NCI-H1417 treated with DMSO at 0.1 percent for 48 hours (cell line): ENCODE measurements around the gene MUC6.

ENCODE experiments used
- DNase-seq: peaks from one replicate; lab custom pipeline; 2025; lab: John Stamatoyannopoulos, UW

Gene MUC6, protein sequence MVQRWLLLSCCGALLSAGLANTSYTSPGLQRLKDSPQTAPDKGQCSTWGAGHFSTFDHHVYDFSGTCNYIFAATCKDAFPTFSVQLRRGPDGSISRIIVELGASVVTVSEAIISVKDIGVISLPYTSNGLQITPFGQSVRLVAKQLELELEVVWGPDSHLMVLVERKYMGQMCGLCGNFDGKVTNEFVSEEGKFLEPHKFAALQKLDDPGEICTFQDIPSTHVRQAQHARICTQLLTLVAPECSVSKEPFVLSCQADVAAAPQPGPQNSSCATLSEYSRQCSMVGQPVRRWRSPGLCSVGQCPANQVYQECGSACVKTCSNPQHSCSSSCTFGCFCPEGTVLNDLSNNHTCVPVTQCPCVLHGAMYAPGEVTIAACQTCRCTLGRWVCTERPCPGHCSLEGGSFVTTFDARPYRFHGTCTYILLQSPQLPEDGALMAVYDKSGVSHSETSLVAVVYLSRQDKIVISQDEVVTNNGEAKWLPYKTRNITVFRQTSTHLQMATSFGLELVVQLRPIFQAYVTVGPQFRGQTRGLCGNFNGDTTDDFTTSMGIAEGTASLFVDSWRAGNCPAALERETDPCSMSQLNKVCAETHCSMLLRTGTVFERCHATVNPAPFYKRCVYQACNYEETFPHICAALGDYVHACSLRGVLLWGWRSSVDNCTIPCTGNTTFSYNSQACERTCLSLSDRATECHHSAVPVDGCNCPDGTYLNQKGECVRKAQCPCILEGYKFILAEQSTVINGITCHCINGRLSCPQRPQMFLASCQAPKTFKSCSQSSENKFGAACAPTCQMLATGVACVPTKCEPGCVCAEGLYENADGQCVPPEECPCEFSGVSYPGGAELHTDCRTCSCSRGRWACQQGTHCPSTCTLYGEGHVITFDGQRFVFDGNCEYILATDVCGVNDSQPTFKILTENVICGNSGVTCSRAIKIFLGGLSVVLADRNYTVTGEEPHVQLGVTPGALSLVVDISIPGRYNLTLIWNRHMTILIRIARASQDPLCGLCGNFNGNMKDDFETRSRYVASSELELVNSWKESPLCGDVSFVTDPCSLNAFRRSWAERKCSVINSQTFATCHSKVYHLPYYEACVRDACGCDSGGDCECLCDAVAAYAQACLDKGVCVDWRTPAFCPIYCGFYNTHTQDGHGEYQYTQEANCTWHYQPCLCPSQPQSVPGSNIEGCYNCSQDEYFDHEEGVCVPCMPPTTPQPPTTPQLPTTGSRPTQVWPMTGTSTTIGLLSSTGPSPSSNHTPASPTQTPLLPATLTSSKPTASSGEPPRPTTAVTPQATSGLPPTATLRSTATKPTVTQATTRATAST (N-terminal part only)

DNA sequence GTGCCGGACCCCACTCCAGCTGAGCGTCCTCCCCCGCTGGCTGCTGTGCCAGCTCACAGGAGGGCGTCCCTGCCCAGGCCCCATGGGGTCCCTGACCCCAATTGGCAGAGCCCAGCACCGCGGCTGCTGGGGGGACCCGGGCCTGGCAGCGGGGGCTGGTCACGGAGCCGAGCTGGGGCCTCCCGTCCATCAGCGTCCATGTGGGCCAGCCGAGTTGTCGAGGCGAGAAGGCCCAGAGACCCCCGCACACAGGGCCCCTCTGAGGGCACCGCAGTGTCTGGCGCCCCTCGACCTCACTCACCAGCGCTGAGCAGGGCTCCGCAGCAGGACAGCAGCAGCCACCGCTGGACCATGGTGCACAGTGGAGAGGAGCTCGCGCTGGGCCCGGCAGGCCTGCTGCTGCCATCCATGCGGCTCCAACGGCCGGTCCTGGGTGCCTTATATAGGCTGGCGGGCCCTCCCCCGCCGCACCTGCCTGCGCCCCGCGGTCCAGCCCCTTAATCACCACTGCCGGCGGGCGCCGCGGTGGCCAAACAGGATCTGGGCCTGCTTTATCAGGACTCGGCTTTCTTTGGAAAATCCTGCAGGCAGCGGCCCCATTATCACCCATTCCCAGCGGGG lies at the start of gene MUC6:
Gene MUC6, minus strand, starts transcription at position 416 of the 621 bp plus-strand sequence. Its CDS starts 63 bp downstream, at position 353.
- no peak for DNase-seq

DNA sequence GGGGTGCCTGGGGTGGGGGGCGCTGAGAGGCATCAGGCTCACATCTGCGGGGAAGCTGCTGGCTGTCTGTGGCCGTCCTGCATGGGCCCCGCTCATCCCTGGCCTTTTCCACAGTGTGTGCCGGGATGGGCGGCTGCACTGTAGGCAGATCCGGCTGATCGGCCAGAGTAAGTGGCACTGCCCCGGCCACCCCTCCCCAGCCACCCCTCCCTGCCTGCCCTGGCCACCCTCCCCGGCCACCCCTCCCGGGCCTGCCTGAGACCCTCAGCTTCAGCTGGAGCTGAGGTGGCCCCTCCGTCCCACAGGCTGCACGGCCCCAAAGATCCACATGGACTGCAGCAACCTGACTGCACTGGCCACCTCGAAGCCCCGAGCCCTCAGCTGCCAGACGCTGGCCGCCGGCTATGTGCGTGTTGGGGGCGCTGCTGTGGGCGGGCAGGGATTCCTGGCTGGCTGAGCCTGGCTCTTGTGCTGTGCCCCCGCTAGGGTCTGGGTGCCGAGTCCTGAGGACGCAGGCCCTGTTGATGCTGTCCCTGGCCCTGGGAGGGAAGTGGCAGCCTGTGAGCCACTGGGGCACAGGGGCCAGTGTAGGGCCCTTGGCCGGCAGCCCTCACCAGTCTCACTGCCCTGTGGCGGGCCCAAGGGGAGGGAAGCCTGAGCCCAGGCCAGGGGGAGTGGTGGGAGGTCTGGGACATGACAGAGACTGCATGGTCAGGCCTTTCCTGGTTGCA lies 49.1 kb upstream of the MUC6 start:
- no peak for DNase-seq

DNA sequence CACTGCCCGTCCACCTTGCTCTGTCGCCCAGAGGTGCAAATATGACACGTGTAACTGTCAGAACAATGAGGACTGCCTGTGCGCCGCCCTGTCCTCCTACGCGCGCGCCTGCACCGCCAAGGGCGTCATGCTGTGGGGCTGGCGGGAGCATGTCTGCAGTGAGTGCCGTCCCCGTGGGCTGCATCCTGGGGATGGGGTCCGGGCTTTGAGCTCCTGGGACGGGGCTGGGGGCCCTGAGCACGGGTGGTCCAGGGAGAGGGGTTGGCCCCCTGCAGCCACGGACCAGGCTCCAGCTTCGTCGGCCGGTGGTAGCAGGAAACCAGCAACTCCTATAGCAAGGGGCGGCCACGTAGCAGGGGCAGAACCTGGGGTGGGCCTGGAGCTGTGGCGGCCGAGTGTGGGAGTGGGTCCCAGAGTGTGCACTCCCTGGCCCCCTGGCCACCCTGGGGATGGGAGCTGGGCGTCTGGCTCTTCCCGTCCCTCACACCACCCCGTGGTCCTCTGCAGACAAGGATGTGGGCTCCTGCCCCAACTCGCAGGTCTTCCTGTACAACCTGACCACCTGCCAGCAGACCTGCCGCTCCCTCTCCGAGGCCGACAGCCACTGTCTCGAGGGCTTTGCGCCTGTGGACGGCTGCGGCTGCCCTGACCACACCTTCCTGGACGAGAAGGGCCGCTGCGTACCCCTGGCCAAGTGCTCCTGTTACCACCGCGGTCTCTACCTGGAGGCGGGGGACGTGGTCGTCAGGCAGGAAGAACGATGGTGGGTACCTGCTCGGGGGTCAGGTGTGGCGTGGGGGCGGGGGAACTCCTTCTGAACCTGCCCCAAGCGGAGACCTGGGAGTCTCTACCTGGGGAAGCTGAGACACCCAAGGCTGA lies 48.3 kb upstream of the MUC6 start:
- DNase-seq: no peak

DNA sequence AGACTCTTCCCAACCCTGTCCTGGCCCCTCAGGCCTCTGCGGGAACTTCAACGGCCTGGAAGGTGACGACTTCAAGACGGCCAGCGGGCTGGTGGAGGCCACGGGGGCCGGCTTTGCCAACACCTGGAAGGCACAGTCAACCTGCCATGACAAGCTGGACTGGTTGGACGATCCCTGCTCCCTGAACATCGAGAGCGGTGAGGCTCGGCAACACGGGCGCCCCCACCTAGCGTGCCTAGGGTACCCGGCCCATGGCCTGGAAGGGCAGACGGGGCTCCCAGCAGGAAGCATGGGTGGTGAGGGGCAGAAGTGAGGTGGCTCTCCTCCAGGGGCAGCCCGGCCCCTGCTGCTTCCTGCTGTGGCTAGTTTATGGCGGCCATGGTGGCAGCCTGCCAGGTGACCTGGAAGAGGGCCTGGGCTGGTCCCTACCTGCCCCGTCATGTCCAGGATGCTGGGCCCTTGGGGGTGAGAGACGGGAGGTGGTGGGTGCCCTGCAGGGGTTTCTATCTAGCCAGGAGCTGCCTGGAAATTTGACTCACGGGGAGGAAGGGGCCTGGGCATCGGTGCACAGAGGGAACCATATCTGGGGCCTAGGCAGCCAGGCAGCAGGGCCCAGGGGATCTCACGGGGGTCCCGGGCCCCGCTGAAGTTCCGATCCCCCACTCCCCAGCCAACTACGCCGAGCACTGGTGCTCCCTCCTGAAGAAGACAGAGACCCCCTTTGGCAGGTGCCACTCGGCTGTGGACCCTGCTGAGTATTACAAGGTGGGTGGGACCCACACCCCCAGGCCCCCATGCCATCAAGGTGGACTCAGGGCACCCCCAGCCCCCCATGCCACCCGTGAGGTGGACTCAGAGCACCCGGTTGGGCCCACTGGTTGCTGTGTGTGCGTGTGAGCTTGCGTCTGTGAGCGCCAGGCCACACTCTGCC lies 47.4 kb upstream of the MUC6 start:
- no peak for DNase-seq

DNA sequence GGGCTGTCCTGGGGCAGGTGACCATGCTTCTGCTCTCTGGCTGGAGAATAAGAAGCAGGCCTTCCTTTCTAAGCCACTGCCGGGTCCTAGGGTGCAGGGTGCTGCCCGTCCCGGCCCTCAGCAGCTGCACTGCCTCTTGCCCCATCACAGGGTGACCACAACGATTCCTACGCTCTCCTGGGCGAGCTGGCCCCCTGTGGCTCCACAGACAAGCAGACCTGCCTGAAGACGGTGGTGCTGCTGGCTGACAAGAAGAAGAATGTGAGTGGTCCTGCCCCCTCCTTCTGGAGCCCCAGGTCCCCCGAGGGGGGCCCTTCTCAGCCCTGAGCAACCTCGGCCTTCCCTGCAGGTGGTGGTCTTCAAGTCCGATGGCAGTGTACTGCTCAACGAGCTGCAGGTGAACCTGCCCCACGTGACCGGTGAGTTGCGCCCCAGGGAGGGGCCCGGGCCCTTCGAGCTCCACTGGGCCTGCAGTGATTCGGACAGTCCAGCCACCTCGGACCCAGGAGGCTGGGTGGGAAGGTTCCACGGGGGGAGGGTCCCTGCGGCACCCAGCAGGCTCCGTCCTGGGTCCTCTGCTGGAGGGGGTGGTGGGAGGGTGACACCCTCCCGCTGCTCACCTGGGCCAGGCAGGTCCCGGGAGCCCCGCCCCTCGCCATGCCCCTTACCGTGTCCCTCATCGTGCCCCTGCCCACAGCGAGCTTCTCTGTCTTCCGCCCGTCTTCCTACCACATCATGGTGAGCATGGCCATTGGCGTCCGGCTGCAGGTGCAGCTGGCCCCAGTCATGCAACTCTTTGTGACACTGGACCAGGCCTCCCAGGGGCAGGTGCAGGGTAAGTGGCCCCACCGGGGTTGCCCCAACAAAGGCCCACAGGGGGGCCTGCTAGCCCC lies 46.5 kb upstream of the MUC6 start:
- DNase-seq: no peak

DNA sequence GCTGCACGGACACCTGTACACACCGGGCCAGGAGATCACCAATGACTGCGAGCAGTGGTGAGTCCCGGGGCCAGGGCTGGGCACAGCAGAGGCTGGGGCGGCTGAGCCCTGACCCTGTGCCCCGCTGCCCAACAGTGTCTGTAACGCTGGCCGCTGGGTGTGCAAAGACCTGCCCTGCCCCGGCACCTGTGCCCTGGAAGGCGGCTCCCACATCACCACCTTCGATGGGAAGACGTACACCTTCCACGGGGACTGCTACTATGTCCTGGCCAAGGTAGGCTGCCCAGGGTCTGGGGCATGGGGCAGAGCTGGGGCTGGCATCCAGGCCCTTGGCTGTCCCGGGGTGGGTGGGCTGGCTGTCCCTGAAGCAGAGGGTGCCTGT lies 45.8 kb upstream of the MUC6 start:
- DNase-seq: no peak

DNA sequence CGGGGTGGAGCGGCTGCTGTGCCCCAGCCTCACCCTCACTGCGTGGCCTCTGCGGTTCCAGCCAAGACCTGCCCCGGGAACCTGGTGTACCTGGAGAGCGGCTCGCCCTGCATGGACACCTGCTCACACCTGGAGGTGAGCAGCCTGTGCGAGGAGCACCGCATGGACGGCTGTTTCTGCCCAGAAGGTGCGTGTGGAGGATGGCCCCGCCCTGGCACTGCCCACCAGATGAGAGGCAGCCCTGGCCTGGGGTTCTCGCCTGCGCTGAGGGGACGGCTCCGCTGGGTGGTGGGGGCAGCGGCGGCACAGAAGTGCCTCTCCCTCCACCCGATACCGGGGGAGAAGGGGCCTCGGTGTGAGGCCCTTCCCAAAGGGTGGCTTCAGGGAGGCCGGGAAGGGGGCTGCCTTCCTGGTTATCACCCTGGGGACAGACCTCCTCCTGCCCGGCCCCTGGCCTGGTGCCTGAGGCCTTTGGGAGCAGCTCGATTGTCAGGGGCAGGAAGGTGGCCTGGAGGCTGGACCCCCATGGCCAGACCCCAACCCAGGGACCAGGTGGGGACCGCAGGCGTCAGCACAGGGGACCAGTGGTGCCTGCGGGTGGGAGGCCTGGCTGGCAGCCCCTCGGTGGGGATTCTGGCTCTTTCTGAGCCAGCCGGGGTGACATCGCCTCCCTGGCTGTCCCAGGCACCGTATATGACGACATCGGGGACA lies 45.2 kb upstream of the MUC6 start:
- no peak for DNase-seq

DNA sequence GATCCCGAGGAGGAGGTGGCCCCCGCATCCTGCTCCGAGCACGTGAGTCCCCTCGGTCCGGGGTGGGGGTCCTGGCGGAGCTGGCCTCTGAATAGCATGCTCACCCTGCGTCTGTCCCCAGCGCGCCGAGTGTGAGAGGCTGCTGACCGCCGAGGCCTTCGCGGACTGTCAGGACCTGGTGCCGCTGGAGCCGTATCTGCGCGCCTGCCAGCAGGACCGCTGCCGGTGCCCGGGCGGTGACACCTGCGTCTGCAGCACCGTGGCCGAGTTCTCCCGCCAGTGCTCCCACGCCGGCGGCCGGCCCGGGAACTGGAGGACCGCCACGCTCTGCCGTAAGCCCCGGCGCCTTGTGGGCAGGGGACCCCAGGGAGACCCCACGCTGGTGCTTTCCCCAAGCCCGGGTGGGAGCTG lies 41.7 kb upstream of the MUC6 start:
- DNase-seq: no peak

DNA sequence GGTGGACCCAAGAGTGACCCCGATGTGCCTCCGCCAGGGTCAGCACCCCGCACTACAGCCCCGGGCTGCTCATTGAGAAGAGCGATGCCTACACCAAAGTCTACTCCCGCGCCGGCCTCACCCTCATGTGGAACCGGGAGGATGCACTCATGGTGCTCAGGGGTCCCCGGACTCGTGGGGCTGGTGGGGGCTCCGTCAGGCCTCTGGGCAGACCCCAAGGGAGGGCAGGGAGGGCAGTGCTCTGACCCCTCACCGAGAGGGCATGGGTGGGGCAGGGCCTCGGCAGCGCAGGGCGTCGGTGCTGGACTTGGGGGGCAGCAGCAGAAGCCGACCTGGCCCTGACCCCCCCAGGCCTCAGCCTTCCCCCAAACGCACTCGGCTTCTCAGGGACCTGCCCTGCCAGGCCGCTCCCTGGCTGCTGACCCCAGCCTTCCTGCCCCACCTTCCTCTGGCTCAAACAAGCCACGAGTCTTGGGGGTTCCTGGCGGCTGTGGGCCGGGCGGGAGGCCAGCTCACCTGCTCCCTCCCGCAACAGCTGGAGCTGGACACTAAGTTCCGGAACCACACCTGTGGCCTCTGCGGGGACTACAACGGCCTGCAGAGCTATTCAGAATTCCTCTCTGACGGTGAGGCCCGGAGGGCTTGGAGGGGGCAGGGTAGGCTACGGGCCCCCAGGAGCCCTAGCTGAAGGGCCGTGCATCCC lies 41.0 kb upstream of the MUC6 start:
- DNase-seq: no peak

DNA sequence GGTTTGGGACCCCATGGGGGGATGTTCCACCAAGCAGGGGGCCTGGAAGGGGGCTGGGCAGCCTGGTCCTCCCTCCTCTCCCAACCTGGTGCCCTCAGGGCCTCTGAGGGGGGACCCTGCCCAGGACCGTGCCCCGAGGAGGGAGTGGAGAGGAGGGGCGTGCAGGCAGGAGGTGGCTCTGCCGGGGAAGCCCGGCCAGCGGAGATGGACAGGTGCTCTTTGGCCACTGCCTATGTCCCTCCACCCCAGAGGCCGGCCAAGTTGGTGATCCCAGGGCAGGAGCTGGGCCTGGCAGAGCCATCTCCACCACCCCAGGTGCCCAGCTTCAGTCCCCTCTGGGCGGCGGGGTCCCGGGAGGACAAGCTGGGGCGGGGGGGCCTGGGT lies 40.5 kb upstream of the MUC6 start:
- no peak for DNase-seq

DNA sequence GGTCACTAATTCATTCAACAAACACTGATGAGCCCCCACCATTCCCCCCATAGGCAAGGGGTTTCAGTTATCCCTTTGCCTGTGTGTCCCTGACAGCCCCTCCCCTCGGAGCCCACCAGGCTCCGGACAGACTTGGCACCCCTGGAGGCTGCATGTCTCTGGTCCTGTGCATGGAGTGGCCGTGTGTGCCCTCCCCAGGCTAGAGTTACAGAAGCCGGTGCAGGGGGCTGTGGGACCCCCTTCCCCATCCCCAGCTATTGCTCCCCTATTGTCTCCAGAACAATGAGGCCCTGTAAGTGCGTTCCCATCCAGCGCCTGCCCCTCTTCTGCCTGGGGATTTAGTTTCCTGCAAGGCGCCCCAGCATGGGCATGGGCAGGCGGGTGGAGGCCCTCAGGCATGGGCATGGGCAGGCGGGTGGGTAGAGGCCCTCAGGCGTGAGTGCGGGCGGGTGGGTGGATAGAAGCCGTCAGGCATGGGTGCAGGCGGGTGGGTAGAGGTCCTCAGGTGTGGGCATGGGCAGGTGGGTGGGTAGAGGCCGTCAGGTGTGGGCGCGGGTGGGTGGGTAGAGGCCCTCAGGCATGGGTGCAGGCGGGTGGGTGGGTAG lies 39.6 kb upstream of the MUC6 start:
- DNase-seq: no peak

DNA sequence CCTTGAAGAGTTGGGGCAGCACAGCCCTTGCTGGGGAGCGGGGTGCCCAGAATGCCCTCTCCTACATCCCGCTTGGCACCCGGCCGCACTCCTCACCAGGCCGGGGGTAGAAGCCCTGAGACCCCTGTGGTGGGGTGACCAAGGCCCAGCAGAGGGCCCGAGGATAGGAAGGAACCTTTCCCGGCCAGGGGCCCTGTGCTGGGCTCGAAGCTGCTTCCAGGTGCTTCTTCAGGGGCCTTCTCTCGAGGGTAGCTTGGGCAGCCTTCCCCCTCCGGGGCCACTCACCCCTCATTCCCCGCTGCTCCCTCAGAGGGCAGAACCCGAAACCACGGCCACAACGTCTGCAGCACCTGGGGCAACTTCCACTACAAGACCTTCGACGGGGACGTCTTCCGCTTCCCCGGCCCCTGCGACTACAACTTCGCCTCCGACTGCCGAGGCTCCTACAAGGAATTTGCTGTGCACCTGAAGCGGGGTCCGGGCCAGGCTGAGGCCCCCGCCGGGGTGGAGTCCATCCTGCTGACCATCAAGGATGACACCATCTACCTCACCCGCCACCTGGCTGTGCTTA lies 38.9 kb upstream of the MUC6 start:
- DNase-seq: no peak

DNA sequence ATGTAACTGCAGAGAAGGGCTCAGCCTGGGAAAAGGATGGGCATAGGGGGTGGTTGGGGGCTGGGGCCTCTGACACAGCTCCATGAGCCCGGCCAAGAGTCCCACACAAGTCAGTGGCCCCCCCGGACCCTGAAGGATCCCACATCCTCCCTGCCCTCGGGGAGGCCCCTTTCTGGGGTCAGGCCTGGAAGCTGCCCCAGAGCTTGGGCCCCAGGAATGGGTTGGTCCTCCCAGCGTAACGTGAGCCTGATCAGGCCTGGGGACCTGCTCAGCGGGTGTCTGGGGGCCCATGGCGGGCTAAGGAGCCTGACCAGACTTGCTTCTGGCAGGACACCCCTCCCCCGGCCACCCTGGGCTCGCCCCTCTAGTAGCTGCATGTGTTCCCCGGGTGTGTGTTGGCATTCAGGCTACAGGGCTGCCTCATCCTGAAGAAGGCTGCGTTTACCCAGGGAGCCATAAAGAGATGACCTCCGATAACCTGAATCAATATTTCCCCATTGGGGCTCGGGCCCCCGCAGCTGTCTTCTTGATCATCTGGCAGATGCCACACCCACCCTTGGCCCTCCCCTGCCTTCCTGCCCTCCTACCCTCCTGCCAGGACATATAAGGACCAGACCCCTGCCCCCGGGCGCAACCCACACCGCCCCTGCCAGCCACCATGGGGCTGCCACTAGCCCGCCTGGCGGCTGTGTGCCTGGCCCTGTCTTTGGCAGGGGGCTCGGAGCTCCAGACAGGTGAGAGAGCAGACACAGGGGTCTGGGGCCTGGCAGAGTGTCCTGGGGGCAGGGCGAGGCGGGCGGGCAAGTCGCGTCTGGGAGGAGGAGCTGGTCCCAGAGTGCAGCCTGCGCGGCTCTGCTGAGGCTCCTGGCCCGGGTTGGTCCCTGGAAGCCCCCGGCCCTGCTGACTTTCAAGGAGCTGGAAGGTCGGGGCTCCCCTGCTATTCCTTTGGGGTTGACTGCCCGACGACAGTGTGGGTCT lies 38.0 kb upstream of the MUC6 start, which contains the start of gene MUC2:
Gene MUC2, plus strand, starts transcription at position 631 of the 978 bp plus-strand sequence.
- no peak for DNase-seq

DNA sequence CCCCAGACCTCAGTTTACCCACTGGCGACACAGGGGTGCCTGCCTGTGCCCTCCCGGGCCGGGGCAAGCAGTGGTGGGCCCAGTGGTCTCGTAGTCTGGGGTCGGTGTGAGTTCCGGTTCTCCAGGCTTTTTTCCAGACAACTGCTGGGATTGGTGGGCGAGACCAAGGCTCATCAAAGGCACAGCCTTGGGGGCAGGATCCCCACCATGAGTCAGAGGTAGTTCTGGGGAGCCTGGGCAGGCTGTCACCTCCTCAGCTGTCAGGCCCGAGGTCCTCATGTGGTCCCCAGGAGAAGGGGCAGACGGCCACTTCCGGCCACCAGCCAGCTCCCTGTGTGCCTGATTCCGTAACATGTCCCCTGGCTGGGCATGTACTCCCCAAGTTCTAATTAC lies 37.3 kb upstream of the MUC6 start:
- no peak for DNase-seq
